Measurements from ENCODE around the gene SRMS.
A peak's percentile ranks its signal among the peaks of the same experiment; 100 is the strongest.
"Not testable (repeated sequence)": the region's sequence is repeated elsewhere in the genome, so short reads cannot be mapped to it uniquely, and the experiment has no call there.

The SRMS gene

DNA sequence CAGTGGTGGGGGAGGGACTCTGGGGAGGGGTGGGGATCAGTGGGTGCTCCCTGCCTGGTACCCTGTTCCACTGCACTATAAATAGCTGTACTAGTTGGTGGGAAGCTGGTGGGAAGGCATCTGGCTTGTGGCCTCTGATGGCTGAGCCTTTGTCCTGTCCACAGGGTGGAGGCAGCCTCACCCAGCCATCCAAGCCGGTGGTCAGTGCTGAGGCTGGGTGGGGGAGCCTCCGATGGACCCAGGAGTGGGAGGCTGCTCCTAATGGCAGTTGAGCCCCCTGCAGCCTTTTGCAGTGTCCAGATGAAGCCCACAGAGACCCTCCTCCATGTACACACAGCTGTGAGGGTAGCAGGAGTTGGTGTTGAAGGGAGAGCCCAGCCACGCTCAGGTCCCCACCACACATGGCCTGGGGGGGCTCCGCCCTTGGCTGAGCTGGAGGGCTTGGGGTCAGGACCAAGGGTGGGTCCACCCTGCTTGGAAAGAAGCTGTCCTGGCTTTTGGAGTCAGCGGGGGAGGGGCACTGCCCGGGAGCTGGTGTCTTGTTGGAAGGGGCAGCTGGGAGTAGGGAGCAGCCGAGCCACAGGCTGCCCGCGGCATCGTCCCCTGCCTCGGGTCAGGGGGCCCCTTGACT lies 24.5 kb downstream of the SRMS start:
- H3K4me1 Mint-ChIP-seq (ENCODE audit: low read depth): peaks cover 16% of the 10 kb centered on the region
- peaks cover 31% of the 10 kb centered on the region for H3K36me3 Mint-ChIP-seq (ENCODE audit: low read depth)
- no peaks in the 10 kb centered on the region for H3K27me3 Mint-ChIP-seq
- peaks cover 2% of the 10 kb centered on the region for H3K9me3 Mint-ChIP-seq
- peak; percentile 28 for DNase-seq
- H3K4me3 Mint-ChIP-seq: peak overlapping the region; percentile 65
- no peak overlapping the region for H3K27ac Mint-ChIP-seq

DNA sequence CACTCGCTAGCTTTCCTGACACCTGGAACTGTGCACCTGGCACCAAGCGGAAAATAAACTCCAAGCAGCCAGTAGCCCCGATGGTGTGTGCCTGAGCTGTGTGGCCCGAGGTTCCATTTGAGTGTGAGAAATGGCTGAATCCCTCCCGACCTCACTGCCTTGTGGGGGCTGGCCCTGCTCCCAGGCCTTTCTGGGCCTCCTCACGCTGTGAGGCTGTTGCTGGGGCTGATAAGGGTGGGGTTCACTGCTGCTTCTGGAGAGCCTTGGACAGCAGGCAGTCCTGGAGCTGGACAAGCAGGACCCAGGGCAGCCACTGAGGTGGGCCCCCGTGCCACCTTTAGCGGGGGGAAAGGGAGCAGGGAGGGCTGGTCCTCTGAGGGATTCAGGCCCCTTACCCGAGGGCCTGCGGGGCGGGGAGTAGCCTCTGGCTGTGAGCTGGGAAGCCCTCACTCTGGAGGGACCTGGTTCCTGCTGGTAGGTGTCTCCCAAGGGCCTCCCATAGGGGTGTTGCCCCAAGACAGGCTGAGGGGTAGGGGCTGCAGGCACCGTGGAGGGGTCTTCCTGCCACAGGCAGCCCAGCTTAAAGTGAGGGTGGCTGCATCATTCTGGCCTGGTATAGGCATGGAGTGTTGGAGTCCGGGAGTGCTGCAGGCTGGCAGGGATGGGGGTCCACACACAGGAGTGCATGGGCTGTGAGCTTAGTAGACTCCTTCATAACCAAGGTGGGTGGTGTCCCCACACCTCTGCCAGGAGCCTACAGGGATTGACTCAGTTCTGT lies 25.3 kb downstream of the SRMS start:
- peak overlapping the region; percentile 66 for H3K27ac Mint-ChIP-seq
- peak; percentile 30 for DNase-seq
- H3K4me3 Mint-ChIP-seq: peak overlapping the region; percentile 65
- H3K27me3 Mint-ChIP-seq: no peaks in the 10 kb centered on the region
- peaks cover 31% of the 10 kb centered on the region for H3K36me3 Mint-ChIP-seq (ENCODE audit: low read depth)
- peaks cover 2% of the 10 kb centered on the region for H3K9me3 Mint-ChIP-seq
- H3K4me1 Mint-ChIP-seq (ENCODE audit: low read depth): peaks cover 11% of the 10 kb centered on the region

DNA sequence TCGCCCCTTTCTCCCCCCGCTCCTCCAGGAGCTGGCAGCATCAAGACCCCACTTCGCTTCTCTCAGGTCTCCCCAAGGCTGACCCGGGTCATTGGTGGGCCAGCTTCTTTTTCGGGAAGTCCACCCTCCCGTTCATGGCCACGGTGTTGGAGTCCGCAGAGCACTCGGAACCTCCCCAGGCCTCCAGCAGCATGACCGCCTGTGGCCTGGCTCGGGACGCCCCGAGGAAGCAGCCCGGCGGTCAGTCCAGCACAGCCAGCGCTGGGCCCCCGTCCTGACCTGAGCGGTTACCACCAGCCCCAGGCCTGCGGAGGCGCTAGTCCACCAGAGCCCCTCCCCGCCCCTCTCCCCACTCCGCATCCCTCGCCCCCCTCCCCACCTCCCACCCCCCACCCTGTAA lies 25.9 kb downstream of the SRMS start:
- Mint-ChIP-seq H3K4me3 (peak overlapping the region; percentile 82), H3K4me1 (ENCODE audit: low read depth) (peaks cover 11% of the 10 kb centered on the region), H3K27me3 (no peaks in the 10 kb centered on the region), H3K27ac (peak overlapping the region; percentile 63), H3K36me3 (ENCODE audit: low read depth) (peaks cover 31% of the 10 kb centered on the region), H3K9me3 (peaks cover 2% of the 10 kb centered on the region)
- DNase-seq: no peak

DNA sequence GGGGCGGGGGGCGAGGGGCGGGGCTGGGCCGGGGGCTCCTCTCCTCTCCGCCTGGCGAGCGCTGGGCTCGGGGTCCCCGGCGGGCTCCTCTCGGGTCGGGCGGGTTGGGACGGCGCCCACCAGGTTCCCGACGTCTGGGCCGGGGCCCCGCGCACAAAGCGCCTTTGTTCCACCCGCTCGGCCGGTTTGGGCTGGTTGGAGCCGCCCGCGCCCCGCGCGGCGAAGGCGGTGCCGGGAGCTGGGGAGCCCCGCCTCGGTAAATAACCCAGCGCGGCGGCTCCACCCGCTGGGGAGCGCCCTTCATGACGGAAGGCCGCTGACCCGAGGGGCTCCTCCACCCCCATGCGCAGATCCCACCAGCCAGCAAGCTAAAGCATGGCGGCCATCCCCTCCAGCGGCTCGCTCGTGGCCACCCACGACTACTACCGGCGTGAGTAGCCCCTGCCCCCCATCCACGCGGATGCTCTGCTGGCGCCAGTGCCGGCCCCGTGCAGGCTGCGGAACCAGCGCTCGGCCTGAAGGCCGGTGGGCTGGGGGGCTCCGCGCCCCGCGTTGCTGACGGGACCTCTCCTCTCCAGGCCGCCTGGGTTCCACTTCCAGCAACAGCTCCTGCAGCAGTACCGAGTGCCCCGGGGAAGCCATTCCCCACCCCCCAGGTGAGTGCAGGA lies 26.5 kb downstream of the SRMS start:
- Mint-ChIP-seq H3K4me1 (ENCODE audit: low read depth) (peaks cover 11% of the 10 kb centered on the region), H3K27me3 (no peaks in the 10 kb centered on the region), H3K36me3 (ENCODE audit: low read depth) (peaks cover 31% of the 10 kb centered on the region), H3K27ac (peak overlapping the region; percentile 63), H3K9me3 (peaks cover 2% of the 10 kb centered on the region), H3K4me3 (peak overlapping the region; percentile 82)
- DNase-seq: peak; percentile 85

DNA sequence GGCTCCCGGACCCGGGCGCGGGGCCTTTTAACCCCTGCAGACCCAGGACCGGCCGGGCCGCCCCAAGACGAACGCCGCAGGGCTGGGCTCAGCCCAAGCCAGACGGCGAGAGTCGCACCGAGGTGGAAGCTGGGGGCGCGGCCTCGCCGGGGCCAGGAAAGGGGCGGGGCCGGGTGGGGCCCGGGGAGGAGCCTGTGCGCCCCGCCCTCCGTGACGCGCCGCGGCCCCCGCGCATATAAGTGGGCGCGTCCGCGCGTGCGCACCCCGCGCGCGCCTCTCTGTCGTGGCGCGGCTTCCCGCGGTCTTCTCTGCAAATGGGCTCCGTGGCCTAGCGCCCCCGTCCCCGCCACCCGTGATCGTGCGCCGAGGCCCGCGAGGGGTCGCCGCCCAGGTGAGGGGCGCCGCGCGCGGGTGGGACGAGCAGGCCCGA lies 27.0 kb downstream of the SRMS start, which contains the start of gene PPDPF:
Gene PPDPF, plus strand, starts transcription at position 262 of the 430 bp plus-strand sequence. CDS start 544 bp downstream, outside the sequence.
- H3K4me3 Mint-ChIP-seq: peak within 1 kb of the TSS; percentile 82
- H3K4me1 Mint-ChIP-seq (ENCODE audit: low read depth): peaks cover 11% of the 10 kb centered on the region
- DNase-seq: peak; percentile 92
- peaks cover 2% of the 10 kb centered on the region for H3K9me3 Mint-ChIP-seq
- H3K27me3 Mint-ChIP-seq: no peaks in the 10 kb centered on the region
- peak within 1 kb of the TSS; percentile 63 for H3K27ac Mint-ChIP-seq
- H3K36me3 Mint-ChIP-seq (ENCODE audit: low read depth): peaks cover 31% of the 10 kb centered on the region

DNA sequence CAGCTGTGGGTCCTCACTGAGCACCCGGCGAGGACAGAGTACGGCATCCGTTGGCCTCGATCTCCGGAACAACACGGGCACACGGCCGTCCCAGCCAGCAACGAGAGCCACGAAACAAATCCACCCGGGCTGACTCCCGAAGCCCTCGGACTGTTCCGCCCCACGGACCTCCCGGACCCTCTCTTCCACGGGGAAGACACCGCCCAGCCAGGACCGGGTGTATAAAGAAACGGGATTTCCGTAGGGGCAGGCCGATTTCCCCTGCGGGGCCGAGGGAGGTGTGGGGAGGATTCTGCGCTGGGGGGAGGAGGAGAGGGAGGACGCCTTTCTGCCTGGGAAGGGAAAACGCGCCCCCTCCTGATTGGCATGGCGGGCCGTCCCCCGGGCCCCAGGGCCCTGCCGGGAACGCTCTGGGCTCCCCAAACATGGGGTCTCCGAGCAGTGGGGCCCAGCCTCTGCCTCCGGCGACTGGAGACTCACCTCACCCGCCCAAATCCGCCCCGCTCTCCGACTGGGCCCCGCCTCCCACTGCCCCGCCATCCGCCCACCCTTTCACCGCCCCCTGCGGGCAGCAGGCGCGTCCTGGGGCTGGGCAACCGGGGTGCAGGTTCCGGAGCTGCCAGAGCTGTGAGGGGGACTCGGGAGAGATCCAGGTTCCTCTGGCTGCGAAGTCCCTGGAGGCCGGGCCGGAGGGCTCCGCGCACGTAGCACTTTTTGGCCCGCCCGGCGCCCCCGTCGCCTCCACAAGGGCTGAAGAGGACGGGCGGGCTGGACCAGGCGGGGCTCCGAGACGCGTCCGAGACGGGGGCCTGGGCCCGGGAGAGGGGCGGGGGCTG lies 27.7 kb downstream of the SRMS start:
- peak overlapping the region; percentile 47 for H3K27ac Mint-ChIP-seq
- H3K4me3 Mint-ChIP-seq: peak overlapping the region; percentile 72
- H3K4me1 Mint-ChIP-seq (ENCODE audit: low read depth): peaks cover 11% of the 10 kb centered on the region
- peak; percentile 80 for DNase-seq
- H3K36me3 Mint-ChIP-seq (ENCODE audit: low read depth): peaks cover 31% of the 10 kb centered on the region
- no peaks in the 10 kb centered on the region for H3K27me3 Mint-ChIP-seq
- H3K9me3 Mint-ChIP-seq: peaks cover 2% of the 10 kb centered on the region

DNA sequence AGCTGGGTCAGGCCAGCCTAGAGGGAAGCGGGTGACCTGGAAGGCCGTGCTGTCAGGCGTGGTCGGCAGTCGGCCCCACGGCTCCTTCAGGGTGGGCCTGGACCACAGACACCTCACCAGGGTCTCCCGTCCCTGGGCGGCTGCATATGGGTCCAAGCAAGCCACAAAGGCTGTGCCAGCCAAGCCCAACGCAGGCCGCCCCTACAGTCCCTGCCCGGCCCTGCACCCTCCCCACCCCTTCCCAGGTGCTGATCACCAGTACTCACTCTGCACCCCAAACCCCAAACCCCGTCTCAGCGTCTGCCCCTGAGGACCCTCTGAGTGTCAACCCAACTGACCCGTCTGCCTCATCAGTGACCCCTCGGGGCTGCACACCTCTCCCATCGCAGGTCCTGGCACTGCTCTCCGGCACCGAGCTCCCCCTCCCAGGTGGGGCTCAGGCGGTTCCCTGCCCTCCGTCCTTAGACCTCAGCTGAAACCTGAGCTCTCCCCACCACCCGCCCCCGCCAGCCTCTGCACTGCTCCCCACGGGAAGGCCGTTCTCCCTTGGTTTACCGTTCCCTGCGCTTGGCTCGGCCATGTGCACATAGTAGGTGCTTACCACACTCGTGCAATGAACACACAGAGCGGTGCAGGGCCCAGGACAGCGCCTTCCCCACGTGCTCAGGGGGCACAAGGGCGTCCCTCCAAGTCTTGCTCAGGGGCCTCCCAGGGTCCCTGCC lies 28.4 kb downstream of the SRMS start:
- peak overlapping the region; percentile 72 for H3K4me3 Mint-ChIP-seq
- H3K36me3 Mint-ChIP-seq (ENCODE audit: low read depth): peaks cover 27% of the 10 kb centered on the region
- peaks cover 4% of the 10 kb centered on the region for H3K27me3 Mint-ChIP-seq
- H3K9me3 Mint-ChIP-seq: peaks cover 5% of the 10 kb centered on the region
- H3K27ac Mint-ChIP-seq: peak overlapping the region; percentile 47
- H3K4me1 Mint-ChIP-seq (ENCODE audit: low read depth): peaks cover 12% of the 10 kb centered on the region
- peak; percentile 29 for DNase-seq

DNA sequence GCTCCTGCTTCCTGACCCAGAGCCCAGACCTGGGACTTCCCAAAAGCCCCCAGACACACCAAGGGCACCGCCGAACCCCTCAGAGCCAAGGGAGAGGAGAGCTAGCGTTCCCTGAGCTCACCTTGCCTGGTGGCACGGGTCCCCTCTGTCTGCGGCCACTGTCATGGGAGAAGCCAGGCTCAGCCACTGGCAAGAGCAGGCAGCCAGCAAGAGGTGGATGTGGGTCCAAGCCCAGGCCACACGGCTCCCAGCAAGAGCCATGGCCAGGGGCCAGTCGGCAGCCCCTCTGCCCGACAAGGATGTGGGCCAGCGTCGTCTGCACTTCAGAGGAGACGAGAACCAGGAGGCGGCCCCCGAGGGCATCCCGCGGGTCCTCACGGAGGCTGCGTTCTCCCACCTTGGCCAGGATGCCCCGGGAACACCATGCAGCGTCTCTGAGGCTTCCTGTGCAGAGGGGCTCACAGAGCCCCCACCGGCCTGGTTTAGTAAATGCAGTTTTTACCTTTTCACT lies 29.1 kb downstream of the SRMS start:
- peaks cover 10% of the 10 kb centered on the region for H3K27me3 Mint-ChIP-seq
- peaks cover 5% of the 10 kb centered on the region for H3K9me3 Mint-ChIP-seq
- H3K4me1 Mint-ChIP-seq (ENCODE audit: low read depth): peaks cover 12% of the 10 kb centered on the region
- H3K27ac Mint-ChIP-seq: no peak overlapping the region
- no peak for DNase-seq
- H3K36me3 Mint-ChIP-seq (ENCODE audit: low read depth): peaks cover 21% of the 10 kb centered on the region
- no peak overlapping the region for H3K4me3 Mint-ChIP-seq

DNA sequence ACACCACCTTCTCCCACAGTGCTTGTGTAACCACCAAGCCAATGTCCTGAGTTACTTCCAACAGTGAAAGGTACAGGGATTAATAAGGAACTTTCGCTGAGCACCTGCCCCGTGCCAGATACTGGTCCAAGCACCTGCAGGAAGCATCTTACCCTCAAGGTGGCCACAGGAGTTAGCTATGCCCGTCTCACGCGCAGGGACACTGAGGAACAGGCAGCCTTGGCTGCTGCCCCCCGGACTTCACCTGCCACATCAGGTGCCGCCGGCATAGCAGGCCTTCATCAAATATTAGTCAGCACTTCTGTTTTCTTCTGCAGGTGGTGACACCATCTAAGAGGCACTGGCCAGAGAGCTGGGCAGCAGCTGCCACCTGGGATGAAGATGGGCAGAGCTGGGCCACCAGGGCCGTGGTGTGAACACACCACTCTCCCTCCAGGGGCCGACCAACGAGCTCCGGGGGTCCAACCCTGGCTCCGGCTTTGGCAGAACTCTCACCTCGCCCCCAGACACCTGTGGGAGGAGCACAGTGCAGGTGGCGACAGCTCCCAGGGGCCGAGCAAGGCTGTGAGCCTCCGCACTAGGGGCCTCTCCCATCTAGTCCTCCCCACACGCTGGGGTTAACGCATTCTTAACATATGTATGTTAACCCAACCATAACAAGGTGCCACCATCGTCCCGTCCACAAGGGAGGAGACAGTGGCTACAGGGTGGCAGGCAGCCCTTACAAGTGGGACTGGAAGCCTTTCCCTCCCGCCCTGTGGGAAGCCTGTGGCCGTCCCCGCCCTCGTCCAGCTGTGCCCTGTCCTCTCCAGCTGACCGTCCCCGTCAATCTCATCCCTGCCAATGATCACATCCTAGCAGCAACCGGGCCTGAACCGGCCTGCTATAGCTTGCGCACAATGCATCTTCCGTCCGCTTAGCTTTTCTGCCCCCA lies 29.9 kb downstream of the SRMS start:
- Mint-ChIP-seq H3K4me1 (ENCODE audit: low read depth) (peaks cover 11% of the 10 kb centered on the region), H3K27me3 (peaks cover 17% of the 10 kb centered on the region), H3K4me3 (no peak overlapping the region), H3K27ac (no peak overlapping the region), H3K9me3 (peaks cover 4% of the 10 kb centered on the region), H3K36me3 (ENCODE audit: low read depth) (peaks cover 14% of the 10 kb centered on the region)
- DNase-seq: peak; percentile 28

DNA sequence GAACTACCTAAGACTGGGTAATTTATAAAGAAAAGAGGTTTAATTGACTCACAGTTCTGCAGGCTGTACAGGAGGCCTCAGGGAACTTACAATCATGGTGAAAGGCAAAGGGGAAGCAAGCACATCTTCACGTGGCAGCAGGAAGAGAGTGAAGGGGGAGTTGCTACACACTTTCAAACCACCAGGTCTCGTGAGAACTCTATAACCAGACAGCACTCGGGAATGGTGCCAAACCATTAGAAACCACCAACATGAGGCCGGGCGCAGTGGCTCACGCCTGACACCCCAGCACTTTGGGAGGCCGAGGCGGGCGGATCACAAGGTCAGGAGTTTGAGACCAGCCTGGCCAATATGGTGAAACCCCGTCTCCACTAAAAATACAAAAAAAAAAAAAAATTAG lies 33.0 kb downstream of the SRMS start:
- peaks cover 35% of the 10 kb centered on the region for H3K27me3 Mint-ChIP-seq
- H3K4me1 Mint-ChIP-seq (ENCODE audit: low read depth); DNase-seq; H3K27ac Mint-ChIP-seq; H3K9me3 Mint-ChIP-seq; H3K36me3 Mint-ChIP-seq (ENCODE audit: low read depth); H3K4me3 Mint-ChIP-seq: not testable (repeated sequence)

DNA sequence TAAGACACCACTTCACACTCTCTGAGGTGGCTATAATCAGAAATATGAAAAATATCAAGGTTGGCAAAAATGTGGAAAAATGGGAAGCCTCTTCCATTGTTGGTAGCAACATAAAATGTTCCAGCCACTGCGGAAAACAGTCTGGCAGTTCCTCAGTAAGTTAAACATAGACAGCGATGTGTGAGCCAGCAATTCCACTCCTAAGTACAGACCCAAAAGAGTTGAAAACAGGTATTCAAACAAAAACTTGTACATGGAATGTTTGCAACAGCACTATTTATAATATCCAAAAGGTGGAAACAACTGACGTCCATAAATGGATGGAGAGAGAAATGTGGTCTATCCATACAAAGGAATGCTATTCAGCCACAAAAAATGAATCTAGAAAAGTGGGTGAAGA lies 34.3 kb downstream of the SRMS start:
- Mint-ChIP-seq H3K27me3 (peaks cover 45% of the 10 kb centered on the region), H3K4me1 (ENCODE audit: low read depth) (peaks cover 2% of the 10 kb centered on the region), H3K9me3 (peaks cover 2% of the 10 kb centered on the region), H3K4me3 (no peak overlapping the region), H3K27ac (no peak overlapping the region), H3K36me3 (ENCODE audit: low read depth) (no peaks in the 10 kb centered on the region)
- DNase-seq: no peak

DNA sequence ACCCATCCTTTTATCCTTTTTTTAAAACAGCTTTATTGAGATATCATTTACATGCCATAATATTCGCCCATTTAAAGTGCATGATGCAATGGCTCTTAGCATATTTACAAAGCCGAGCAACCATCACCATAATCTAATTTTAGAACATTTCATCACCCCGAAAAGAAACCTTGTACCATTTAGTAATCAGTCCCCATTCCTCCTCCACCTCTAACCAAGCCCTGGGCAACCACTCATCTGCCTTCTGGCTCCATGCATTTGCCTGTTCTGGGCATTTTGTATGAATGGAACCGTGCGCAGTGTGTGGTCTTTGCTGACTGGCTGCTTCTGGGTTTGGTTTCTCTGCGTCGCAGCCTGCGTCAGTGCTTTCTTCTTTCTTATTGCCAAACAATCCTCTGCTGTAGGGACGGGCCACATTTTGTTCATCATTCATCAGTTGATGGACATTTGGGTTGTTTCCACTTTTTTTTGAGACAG lies 38.4 kb downstream of the SRMS start:
- H3K27ac Mint-ChIP-seq: no peak overlapping the region
- no peak overlapping the region for H3K4me3 Mint-ChIP-seq
- DNase-seq: no peak
- peaks cover 5% of the 10 kb centered on the region for H3K4me1 Mint-ChIP-seq (ENCODE audit: low read depth)
- H3K9me3 Mint-ChIP-seq: peaks cover 4% of the 10 kb centered on the region
- H3K27me3 Mint-ChIP-seq: peaks cover 62% of the 10 kb centered on the region
- H3K36me3 Mint-ChIP-seq (ENCODE audit: low read depth): no peaks in the 10 kb centered on the region
